HCT116 (cell line): ENCODE data around the gene LDLRAD4. TPM values are rescaled to one million over a fixed set of nuclear protein-coding genes. Genes with fewer than 3 reads are reported as not detected.

ENCODE experiments used
- ATAC-seq: fragments of 200-7000 bp; cut with Tn5 transposase; 2 replicates; pipeline ENCODE4 v1.9.1; 2020; ENCODE audit warnings: mild to moderate bottlenecking, moderate library complexity
- BruUV-seq: library from RNA; stranded (reverse); fragments of 400-500 nt; replicated peaks from 2 replicates; lab custom pipeline; 2021; lab: Mats Ljungman, UMichigan
- CTCF ChIA-PET: fragments of 300-600 bp; sonication (Branson Sonifier 250); formaldehyde crosslinking; loops from one replicate; lab custom pipeline; 2021; ENCODE audit warnings: antibody characterized with exemption; lab: Charles Lee
- POLR2A ChIA-PET: fragments of 300-600, 350-600 bp; sonication (Branson Sonifier 250); formaldehyde crosslinking; loops from one replicate; lab custom pipeline; 2021; ENCODE audit warnings: antibody characterized with exemption; lab: Charles Lee
- RAD21 ChIA-PET, 2 experiments: fragments of 300-600 bp; sonication (Branson Sonifier 250); formaldehyde crosslinking; loops; one replicate each; lab custom pipeline; 2023; ENCODE audit warnings: low total read pairs in 2 of 2; ENCODE audit not compliant: uncharacterized antibody in 2 of 2, unreplicated experiment in 2 of 2, low non-redundant PET in 1 of 2; lab: Charles Lee
- DNase-seq: peaks from one replicate; pipeline ENCODE4 v3.0.0-alpha.2; 2010; ENCODE audit warnings: low read depth, low spot score
- H2AFZ ChIP-seq: fragments of 200-600 bp; shearing (Covaris generic), sonication (generic); 2 replicates; pipeline ENCODE4 v1.6.1; 2017; ENCODE audit warnings: low read depth, mixed run types, mixed read lengths, antibody characterized with exemption, low read length; ENCODE audit not compliant: poor library complexity, severe bottlenecking
- H3K27ac ChIP-seq: 2 replicates; pipeline ENCODE4 v1.5.1; 2012; ENCODE audit warnings: low read depth, low read length
- H3K27me3 ChIP-seq: fragments of 200-600 bp; sonication (generic); 2 replicates; pipeline ENCODE4 v1.6.1; 2016; ENCODE audit warnings: mixed run types, low read length, mixed read lengths; ENCODE audit not compliant: insufficient read depth
- H3K36me3 ChIP-seq, 2 experiments: fragments of 200-500 bp in 1 of 2; fragments of 200-600 bp in 1 of 2; sonication (Bioruptor generic) in 1 of 2; sonication (generic) in 1 of 2; 2 replicates each; pipeline versions ENCODE4 v1.5.1 to v1.6.1; 2014 to 2016; ENCODE audit warnings: low read length in 2 of 2, inconsistent platforms in 1 of 2, mixed read lengths in 1 of 2, mixed run types in 1 of 2; ENCODE audit not compliant: insufficient read depth in 2 of 2, control insufficient read depth in 1 of 2
- H3K4me1 ChIP-seq, 2 experiments: fragments of 200-600 bp in 1 of 2; sonication (generic) in 1 of 2; 2 replicates each; pipeline versions ENCODE4 v1.5.1 to v1.6.1; 2012 to 2017; ENCODE audit warnings: low read length in 2 of 2, inconsistent platforms in 1 of 2, mild to moderate bottlenecking in 1 of 2, mixed read lengths in 1 of 2, mixed run types in 1 of 2, moderate library complexity in 1 of 2; ENCODE audit not compliant: insufficient read depth in 2 of 2, control insufficient read depth in 1 of 2
- H3K4me2 ChIP-seq: fragments of 200-600 bp; sonication (generic); 2 replicates; pipeline ENCODE4 v1.6.1; 2017; ENCODE audit warnings: mixed run types, low read length, mixed read lengths
- H3K4me3 ChIP-seq, 2 experiments: fragments of 200-600 bp in 1 of 2; sonication (generic) in 1 of 2; replicated peaks in 1 of 2; 2 replicates each; pipeline ENCODE4 v1.5.1; 2011 to 2016; ENCODE audit warnings: low read length in 2 of 2, control low read depth in 1 of 2, low read depth in 1 of 2, mild to moderate bottlenecking in 1 of 2, mixed read lengths in 1 of 2, mixed run types in 1 of 2
- H3K79me2 ChIP-seq: fragments of 200-600 bp; sonication (generic); 2 replicates; pipeline ENCODE4 v1.6.1; 2017; ENCODE audit warnings: mild to moderate bottlenecking, mixed run types, low read length, moderate library complexity, mixed read lengths; ENCODE audit not compliant: insufficient read depth
- H3K9ac ChIP-seq: fragments of 200-600 bp; sonication (generic); 2 replicates; pipeline ENCODE4 v1.6.1; 2016; ENCODE audit warnings: low read length, mixed read lengths
- H3K9me2 ChIP-seq: fragments of 200-600 bp; sonication (generic), shearing (Covaris generic); 2 replicates; pipeline ENCODE4 v1.6.1; 2017; ENCODE audit warnings: mixed run types, mild to moderate bottlenecking, moderate library complexity; ENCODE audit not compliant: insufficient read depth
- H3K9me3 ChIP-seq, 2 experiments: fragments of 200-500 bp in 1 of 2; fragments of 200-600 bp in 1 of 2; sonication (Bioruptor generic) in 1 of 2; sonication (generic) in 1 of 2; 2 replicates each; pipeline ENCODE4 v1.6.1; 2014 to 2017; ENCODE audit warnings: low read length in 2 of 2, mixed read lengths in 2 of 2, inconsistent platforms in 1 of 2, low read depth in 1 of 2, mild to moderate bottlenecking in 1 of 2, mixed run types in 1 of 2, moderate library complexity in 1 of 2; ENCODE audit not compliant: control insufficient read depth in 1 of 2, insufficient read depth in 1 of 2
- H4K20me1 ChIP-seq: fragments of 200-600 bp; sonication (generic), shearing (Covaris generic); 2 replicates; pipeline ENCODE4 v1.6.1; 2017; ENCODE audit warnings: mixed run types, mild to moderate bottlenecking, moderate library complexity; ENCODE audit not compliant: insufficient read depth
- ELF1 ChIP-seq: IDR thresholded peaks from 2 replicates; pipeline ENCODE4 v1.6.1; 2012; ENCODE audit warnings: low read depth, borderline replicate concordance
- FOSL1 ChIP-seq: IDR thresholded peaks from 2 replicates; pipeline ENCODE4 v1.6.1; 2012; ENCODE audit warnings: low read depth
- RAD21 ChIP-seq: IDR thresholded peaks from 2 replicates; pipeline ENCODE4 v1.6.1; 2012; ENCODE audit warnings: low read depth, mild to moderate bottlenecking
- SIN3A ChIP-seq: IDR thresholded peaks from 2 replicates; pipeline ENCODE4 v1.6.1; 2012; ENCODE audit warnings: low read depth
- SP1 ChIP-seq: IDR thresholded peaks from 2 replicates; pipeline ENCODE4 v1.6.1; 2012; ENCODE audit warnings: low read depth
- TCF7L2 ChIP-seq: IDR thresholded peaks from 2 replicates; pipeline ENCODE4 v1.7.0; 2011; ENCODE audit warnings: borderline replicate concordance, inconsistent platforms; ENCODE audit not compliant: insufficient read depth, insufficient read length; ENCODE audit errors: extremely low read depth
- intact Hi-C: fragments of 100-400 bp; cut with micrococcal nuclease; formaldehyde crosslinking; loops from 2 replicates; pipeline ENCODE4 v1.10.0; 2022
- total RNA-seq: library from RNA; stranded (reverse); gene quantifications from one replicate; pipeline ENCODE4 v1.2.1, GENCODE V29; 2021; ENCODE audit not compliant: unreplicated experiment

The LDLRAD4 gene
- total RNA-seq, 1 experiment from 2014 or later = 1.2 TPM

- no peak overlapping the region for H3K9ac ChIP-seq
- ChIA-PET POLR2A (no interaction called here), CTCF (no interaction called here), RAD21 (no interaction called here)
- peaks cover 15 to 20% of the 10 kb centered on the region in 2 experiments for H3K4me1 ChIP-seq
- no peaks in the 10 kb centered on the region for H3K27me3 ChIP-seq
- no peaks in the 10 kb centered on the region for H3K79me2 ChIP-seq
- no TSS peak for BruUV-seq
- TF ChIP-seq TCF7L2 = no peak
- no peak for TF ChIP-seq SIN3A
- no peak for TF ChIP-seq FOSL1
- no peak for TF ChIP-seq ELF1
- no peak for TF ChIP-seq SP1
- no peak overlapping the region for H3K27ac ChIP-seq
- no peaks in the 10 kb centered on the region for H3K9me2 ChIP-seq
- H3K9me3 ChIP-seq = no peaks in the 10 kb centered on the region
- H2AFZ ChIP-seq = no peak overlapping the region
- no peaks in the 10 kb centered on the region for H4K20me1 ChIP-seq
- intact Hi-C loops = no loop called here
- no peak overlapping the region for H3K4me2 ChIP-seq
- no peak overlapping the region for H3K4me3 ChIP-seq
- H3K36me3 ChIP-seq = no peaks in the 10 kb centered on the region
- DNase-seq = no peak
- ATAC-seq = no peak
Measured at GRCh38 chr18:13376841-13377351, 158.3 kb downstream of the LDLRAD4 start.

DNA sequence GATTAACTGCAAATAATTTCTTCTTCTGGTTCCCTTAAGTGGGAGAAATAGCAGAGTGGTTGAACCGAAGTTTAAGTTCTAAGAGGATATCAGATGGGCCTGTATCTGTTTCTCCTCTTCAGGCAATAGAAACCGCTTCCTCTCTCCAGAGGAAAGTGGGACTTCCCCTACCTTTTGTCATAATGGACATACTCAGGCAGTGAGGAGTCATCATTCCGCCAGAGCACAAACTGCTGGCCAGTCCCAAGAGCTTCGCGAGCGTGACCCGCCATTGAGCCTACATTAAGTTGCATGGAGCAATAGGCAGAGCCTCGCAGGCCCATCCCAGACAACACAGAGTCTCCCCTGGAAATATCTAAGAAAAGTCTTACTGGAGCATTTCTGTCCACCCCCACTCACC is 158.9 kb downstream of the LDLRAD4 start:
- Histone ChIP-seq H3K79me2 (no peaks in the 10 kb centered on the region), H3K27ac (no peak overlapping the region), H4K20me1 (no peaks in the 10 kb centered on the region), H3K9me2 (no peaks in the 10 kb centered on the region), H3K36me3 (no peaks in the 10 kb centered on the region), H2AFZ (no peak overlapping the region), H3K9me3 (no peaks in the 10 kb centered on the region), H3K27me3 (no peaks in the 10 kb centered on the region), H3K4me2 (no peak overlapping the region), H3K4me1 (peaks cover 15 to 20% of the 10 kb centered on the region in 2 experiments), H3K9ac (no peak overlapping the region), H3K4me3 (no peak overlapping the region)
- no peak for ATAC-seq
- no peak for DNase-seq
- ChIA-PET CTCF (no interaction called here), RAD21 (no interaction called here), POLR2A (no interaction called here)
- no TSS peak for BruUV-seq
- intact Hi-C loops = no loop called here
- TF ChIP-seq RAD21 (no peak), TCF7L2 (no peak)
